NCI-H146 treated with DMSO at 0.1 percent for 48 hours (cell line): ENCODE measurements around the gene SLC7A6OS.
A peak's percentile ranks its signal among the peaks of the same experiment; 100 is the strongest.

ENCODE experiments used
- DNase-seq: peaks from one replicate; lab custom pipeline; 2025; ENCODE audit not compliant: unreplicated experiment; lab: John Stamatoyannopoulos, UW

Gene SLC7A6OS

DNA sequence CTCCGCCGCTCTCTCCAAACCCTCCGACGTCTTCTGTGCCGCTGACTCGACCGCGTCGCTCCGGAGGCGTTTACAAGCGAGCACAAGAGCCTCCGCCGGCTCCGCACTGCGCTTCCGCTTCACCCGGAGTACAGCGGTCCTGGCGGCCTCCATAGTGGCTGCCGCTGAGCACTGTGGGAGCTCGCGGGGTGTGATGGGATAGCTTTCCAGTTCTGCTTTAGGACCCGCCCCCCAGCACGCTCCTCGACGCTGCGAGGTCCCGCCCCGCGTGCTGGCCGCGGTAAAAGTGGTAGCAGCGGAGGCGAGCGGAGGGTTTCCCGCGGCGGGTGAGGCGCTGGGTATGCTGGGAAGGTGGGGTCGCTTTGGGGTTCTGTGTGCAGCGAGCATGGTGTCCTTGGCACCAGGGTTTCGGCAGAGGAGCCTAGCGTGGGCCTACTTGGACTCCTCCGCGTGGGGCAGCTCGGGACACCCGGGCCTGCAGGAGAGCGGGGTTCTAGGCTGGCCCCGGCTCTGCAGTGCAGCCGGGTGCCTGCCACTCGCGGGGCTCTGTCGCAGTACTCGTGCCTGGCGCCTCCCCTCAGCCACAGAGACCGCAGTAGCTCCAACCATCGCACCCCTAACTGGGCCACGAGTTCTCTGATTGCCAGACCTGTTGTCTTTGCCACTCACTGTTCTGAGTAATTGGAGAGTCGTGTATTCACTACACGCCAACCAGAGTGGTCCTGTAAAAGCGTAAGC lies at the start of gene SLC7A6OS, which contains the start of gene PRMT7:
Gene SLC7A6OS, minus strand, starts transcription at position 173 of the 738 bp plus-strand sequence. Its CDS starts 20 bp downstream, at position 153.
Gene PRMT7, plus strand, starts transcription at position 246 of the 738 bp plus-strand sequence. CDS start 4,961 bp downstream, outside the sequence.
- peak; percentile 77 for DNase-seq

DNA sequence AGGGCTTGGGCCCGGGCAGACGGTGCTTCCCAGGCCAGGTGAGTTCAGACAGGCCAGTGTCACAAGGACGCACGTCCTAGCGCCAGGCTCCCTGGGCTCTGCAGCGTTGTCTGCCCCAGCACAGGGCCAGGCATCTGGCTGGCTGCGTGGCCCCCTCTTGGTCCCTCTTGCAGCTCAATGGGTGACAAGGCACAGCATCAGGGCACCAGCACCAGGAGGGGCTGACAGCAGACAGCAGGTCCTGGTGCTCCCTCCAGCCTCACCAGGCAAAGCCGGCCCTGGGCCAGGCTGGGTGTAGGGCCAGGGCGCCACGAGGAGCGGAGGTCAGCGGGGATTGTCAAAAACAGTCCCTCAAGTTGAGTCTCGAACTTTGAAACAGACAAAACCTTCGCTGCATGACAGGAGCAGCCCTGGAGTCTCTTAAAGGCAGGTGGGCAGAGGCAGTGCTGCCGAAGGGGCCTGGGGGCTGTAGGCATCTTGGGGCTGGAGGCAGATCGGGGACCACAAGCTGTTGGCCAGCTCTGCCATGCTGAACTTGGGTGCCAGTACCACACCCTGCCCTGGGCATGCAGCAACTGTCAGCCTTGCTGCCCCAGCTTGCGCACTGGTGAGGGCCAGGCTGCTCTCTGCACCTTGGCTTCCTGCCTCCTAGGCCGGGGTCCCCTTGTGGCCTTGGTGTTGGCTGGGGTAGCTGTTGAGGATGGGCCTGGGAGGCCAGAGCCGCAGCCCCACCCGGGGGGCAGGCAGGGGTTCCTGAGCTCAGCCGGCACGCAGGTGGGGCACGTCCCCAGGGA lies 48.8 kb upstream of the SLC7A6OS start:
- DNase-seq: no peak

DNA sequence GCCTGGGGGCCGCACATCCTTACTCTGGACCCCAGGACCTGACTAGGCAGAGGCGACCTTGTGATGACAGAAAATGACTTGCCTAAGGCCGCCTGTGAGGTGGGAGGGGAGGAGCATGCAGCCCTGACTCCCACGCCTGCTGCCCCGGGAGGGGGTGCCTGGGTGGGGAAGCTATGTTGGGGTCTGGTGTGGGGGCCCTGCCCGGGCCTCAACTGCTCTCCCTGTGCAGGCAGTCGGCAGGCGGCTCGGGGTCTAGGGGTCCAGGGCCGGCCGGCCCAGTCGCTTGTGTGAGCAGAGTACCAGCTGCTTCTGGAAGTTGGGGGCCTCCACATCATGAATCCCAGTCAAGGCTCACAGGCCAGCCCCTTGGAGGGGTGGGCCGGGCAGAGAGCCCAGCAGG lies 48.2 kb upstream of the SLC7A6OS start:
- no peak for DNase-seq

DNA sequence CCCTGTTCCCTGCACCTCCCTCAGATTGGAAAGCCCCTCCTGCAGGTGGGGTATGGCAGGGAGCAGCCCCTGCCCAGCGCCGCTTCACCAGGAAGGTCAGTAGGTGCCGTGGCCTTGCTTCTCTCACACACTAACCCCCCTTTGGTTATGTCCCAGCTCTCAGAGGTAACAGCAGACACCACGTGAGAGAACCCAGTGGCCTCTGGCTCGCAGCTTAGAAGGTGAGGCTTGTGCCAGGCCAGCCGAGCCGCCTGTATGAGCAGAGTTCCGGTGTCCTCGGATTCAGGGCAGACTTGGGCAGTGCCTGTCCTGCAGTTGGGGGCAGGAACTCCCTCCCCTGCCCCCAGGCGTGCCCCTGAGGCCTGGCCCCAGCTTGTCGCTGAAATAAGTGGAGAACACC lies 47.2 kb upstream of the SLC7A6OS start:
- DNase-seq: no peak

DNA sequence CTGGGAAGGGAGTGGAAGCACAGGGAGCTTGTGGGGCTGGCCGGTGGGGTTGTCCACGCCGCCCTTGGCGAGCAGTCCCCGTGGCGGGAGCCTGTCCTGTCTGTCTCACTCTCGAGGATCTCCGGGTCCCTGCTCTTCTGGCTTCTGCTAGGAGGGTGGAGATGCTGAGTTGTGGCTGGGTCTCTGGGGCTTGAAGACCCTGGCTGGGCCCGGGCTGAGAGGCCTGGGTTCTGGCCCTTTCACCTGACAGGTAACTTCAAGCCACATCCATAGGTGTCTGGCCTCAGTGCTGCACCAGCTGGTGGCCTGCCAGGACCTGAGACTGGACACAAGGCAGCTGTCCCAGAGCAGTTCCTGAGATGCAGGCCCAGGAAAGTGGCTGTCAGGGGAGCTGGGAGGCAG lies 46.8 kb upstream of the SLC7A6OS start:
- no peak for DNase-seq

DNA sequence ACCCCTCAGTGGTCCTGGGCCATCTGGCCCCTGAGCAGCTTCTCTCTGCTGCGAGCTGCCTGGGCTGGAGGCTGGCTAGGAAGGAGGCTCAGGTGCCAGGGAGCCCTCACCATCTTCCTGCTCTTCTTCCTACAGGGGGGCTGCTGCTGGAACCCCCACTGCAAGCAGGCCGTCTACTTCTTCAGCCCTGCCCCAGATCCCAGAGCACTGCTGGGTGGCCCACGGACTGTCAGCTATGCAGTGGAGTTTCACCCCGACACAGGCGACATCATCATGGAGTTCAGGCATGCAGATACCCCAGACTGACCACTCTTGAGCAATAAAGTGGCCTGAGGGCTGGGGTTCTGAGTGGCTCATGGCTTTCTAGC lies 46.2 kb upstream of the SLC7A6OS start:
- DNase-seq: no peak

DNA sequence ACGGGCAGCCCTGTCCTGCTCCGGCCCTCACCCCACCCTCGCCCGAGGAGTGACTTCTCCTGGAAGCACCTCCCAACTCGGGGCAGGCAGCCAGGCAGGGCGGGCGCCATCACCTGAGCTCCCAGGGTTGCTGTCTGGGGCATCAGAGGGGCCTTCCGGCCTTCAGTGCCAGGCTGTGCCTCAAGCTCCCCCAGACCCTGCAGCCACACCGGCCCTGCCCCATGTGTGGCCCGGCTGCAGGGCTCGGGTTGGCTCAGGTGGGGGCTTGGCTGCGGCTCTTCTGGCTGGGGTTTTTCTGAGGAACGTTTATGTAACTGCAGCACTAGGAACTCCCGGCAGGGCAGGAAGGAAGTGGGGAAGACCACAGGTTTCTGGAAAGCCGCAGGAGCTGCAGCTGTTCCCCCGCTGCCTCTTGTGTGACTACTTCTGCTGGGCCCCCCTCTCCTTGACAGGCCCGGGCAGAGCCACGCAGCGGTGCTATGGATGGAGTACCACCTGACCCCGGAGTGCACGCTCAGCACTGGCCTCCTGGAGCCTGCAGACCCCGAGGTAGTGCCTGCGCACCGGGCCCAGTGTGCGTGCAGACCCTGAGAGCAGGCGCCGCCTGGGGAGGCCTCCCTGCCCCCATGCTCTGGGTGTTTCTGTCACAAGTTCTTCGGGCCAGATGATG lies 45.6 kb upstream of the SLC7A6OS start:
- no peak for DNase-seq

DNA sequence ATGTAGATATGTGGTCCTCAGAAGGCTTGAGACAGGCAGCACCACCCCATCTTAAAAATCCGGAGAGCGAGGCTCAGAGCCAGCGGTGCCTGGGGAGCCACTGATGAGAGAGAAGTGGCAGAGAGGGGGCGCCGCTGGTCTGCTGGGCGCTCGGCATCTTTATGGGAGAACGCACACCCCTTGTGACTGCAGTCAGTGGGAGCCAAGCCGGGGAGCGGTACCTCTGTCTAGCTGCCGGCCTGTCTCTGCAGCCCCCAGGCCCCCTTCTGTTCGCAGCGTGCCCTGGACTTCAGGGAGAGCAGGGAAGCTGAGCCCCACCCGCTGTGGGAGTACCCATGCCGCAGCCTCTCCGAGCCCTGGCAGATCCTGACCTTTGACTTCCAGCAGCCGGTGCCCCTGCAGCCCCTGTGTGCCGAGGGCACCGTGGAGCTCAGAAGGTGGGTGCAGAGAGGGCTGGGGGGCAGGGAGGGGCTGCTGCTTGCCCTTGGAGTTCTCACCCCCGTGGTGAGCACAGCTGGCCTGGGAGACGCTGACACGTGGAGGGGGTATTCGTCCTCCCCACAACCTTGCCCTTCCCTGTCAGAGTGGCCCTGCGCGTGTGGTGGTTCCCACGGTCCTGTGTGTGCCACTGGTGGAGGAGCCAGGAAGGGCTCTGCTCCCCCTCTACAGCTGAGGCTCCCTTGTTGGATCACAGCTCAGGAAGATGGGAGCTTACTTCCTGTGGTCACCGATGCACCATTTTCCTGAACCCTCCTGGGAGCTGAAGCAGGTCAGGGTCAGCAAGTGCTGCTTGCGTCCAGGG lies 44.9 kb upstream of the SLC7A6OS start:
- no peak for DNase-seq

DNA sequence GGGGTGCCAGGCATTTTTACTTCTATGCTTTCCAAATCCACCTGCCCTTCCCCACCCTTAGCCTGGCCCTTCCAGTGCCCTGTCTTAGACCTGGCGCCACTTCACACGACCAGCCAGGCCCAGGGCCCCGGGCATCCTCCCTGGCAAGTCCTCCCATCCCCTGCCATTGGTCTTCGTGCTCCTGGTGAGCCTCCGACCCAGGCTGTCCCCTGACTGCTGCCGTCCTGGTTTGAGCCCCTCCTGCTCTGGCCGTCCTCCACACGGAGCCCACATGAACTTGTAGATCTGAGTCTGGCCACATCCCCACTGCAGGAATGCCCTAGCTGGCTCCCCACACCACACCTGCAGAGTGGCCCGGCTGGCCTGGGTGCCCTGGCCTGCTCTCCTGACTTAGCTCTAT lies 44.1 kb upstream of the SLC7A6OS start:
- no peak for DNase-seq

DNA sequence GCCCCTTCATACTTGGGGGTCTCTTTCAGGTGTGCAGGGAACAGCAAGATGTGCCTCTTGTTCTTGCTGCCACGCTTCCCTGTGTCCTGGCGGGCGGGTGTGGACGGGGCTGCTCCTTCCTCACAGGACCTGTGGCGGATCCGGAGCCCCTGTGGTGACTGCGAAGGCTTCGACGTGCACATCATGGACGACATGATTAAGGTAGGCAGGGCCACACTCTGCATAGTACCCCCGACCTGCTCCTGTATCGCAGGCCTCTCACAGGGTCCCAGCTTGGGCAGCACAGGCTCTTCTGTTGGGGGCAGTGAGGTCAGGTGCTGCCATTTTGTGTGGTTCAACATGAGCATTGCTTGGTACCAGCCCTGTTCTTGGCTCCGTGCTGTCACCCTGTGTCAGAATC lies 42.6 kb upstream of the SLC7A6OS start:
- DNase-seq: no peak

DNA sequence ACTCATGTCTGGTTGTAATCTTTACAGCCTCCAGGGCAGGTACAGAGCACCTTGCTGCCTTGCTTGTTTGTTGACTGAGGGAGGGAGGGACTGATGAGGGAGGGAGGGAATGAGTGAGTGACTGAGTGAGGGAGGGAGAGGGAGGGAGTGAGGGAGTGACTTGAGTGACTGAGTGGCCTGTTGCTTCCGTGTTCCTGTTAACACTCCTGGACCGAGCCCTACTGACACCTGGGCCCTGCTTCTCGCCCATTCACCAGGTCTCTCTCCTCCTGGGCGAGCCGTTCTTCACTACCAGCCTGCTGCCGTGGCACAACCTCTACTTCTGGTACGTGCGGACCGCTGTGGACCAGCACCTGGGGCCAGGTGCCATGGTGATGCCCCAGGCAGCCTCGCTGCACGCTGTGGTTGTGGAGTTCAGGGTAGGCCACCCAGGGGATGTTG lies 41.3 kb upstream of the SLC7A6OS start:
- no peak for DNase-seq

DNA sequence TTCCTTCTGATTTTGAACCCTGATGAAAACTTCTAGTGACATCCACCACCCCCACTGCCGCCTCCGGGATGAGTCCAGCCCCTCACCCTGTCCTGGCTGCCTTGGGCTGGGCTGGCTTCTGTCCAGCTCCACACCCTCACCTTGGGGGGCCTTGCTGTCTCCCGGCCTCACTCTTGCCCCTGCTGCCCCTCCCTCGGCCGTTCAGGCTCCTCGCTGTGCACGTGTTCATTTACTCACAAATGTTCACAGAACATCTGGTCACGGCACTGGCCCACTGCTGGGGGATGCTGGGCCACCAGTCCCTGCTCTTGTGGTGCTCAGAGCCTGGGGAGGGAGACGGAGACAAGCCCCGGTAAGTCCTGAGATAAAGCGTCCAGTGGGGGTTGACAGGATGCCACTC lies 40.7 kb upstream of the SLC7A6OS start:
- no peak for DNase-seq

DNA sequence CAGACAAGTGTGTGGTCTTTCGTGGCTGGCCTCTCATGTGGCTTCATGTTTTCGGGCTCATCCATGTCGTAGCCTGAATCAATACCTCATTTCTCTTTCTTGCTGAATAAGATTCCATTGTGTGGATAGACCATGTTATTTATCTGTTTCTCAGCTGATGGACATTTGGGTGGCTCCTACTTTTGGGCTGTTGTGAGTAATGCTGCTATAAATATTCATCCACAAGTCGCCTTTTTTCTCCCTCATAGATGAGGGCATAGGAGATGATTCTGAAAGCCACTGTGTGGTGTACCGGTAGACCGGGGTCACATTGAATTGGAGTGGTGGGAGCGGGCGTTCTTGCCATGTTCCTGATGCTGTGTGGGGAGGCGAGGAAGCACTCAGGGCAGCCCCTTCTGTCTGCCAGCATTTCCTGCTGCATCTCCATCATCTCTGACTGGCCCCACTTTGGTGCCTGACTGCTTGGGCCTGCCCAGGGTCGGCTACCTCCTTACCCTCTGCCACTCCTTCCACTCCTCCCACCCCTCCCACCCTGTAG lies 40.1 kb upstream of the SLC7A6OS start:
- DNase-seq: no peak

DNA sequence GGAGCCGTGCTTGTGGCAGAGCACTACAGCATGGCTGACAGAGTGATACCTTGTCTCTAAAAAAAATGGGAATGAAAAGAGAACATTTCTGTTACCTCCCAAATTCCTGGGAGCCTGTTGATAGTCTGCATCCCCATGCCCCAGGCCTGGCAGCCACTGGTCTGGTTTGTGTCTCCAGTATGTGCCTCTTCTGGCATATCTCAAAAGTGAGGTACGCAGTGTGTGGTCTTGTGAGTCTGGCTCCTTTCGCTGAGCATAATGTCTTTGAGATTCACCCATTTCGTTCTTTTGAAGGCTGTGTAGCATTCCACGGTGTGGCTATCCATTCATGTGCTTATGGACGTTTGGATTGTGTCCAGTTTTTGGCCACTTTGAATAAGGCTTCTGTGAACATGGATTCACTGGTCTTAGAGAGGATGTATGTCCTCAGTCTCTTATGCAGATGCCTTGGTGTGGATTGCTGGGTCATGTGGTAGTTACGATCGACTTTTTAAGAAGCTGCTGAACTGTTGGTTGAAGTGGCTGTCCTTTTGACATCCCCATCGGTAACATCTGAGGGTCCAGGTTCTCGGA lies 39.2 kb upstream of the SLC7A6OS start:
- DNase-seq: no peak

DNA sequence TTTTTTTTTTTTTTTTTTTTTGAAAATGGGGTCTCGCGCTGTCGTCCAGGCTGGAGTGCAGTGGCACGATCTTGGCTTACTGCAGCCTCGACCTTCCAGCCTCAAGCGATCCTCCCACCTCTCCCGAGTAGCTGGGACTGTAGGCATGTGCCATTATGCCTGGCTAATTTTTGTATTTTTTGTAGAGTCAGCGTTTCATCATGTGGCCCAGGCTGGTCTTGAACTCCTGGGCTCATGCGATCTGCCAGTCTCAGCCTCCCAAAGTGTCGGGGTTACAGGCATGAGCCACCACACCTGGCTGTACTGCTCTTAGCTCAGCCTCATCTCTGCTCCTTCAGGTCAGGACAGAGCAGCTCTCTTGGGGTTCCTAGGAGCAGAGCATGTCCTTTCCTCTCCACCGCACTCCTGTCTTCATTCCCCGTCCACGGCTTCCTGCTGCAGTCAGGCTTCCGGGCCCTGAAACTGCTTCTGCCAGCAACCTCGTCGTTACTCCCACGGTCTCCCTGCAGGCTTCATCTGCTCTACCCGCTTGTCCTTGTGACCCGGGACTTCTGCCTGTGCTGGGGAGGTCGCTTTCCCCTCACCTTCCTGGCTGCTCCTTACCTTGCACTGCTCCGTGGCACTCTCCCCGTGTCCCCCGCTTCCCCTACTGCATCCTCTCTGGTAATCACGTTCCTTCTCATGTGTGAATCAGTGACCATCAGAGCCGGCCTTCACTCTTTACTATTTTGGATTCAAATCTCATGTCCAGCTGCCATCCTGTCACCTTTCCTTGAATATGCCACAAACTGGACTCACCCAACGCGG lies 38.1 kb upstream of the SLC7A6OS start:
- no peak for DNase-seq

DNA sequence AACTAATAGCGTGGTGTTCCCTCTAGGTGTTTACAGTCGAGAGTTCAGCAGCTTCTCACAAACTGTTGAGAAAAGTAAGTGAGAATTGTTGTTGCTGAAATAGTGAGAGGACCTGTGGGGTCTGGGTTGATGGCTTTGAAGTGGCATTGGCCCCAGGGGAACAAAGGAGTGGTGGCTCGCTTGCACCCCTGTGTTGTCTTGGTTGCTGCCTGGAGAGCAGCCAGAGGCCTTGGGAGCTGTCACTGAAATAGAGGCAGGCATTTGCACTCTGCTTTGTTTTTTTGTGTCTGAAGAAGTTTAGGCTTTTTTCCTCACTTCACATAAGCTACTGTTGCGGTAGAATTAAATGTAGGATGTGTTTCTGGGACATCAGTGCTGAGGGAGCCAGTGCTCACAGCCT lies 36.9 kb upstream of the SLC7A6OS start:
- no peak for DNase-seq

DNA sequence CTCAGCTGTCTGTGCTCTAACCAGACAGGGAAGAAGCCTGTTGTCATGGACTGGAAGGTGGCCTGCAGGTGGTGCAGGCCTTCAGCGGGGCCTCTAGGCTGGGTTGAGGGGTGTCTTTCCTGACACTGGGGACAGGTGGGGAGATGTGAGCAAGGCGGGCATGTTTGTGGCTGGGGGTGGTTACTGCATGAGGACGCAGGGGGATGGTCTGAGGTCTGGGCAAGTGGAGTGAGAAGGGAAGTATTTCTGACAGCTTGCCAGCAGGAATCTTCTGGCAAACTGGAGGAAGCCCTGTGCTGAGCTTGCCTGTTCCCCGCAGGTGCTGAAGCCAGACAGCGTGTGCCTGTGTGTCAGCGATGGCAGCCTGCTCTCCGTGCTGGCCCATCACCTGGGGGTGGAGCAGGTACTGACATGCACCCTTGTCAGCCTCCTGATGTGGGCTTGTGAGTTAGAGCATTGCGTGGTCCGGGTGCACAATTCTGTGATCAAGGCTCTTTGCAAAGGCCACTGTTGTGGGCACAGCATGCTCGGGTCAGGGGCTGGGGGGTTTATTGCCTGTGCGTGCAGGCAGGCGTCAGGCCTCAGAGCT lies 36.2 kb upstream of the SLC7A6OS start:
- DNase-seq: no peak

DNA sequence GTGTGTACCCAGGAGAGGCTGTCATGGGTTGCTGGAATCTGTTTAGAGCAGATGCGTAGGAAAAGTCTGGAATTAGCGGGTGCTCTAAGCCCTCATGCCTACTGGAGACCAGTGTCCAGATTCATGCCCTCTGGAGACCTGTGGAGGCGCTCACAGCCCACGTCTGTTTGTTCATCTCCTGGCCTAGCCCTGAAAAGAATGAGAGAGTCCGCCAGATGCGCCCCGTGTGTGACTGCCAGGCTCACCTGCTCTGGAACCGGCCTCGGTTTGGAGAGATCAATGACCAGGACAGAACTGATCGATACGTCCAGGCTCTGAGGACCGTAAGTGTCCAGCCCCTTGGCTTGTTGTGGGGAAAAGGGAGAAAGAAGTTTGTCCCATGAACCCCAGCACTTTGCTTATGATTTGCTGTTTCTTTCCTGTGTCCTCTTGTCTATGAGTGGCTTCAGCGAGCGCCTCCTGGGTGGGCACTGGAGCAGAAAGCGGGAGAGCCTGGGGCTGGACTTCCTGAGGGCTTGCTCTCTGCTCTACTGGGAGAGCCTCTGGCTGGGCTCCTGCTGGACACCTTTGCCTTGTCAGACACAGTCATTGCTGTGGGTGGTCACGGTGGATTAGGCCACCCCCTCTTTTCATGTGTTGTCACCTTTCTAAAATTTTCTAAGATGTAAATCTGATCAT lies 35.4 kb upstream of the SLC7A6OS start:
- no peak for DNase-seq
